Measurements from ENCODE around the gene DHX16.
A peak's percentile ranks its signal among the peaks of the same experiment; 100 is the strongest.
"Not testable (repeated sequence)": the region's sequence is repeated elsewhere in the genome, so short reads cannot be mapped to it uniquely, and the experiment has no call there.

Gene DHX16

GRCh38 chr6:30672445-30673253 lies at the start of gene DHX16:
Gene DHX16 (minus strand): TSS chr6:30673006. CDS start chr6:30672841, 165 bp downstream.
- peak; percentile 93 for DNase-seq

GRCh38 chr6:30722025-30722279 lies 49.1 kb upstream of the DHX16 start:
- DNase-seq: not testable (repeated sequence)

- peak; percentile 97 for DNase-seq
These were observed 48.6 kb upstream of the DHX16 start for GRCh38 chr6:30721198-30722024.

GRCh38 chr6:30720738-30721197 lies 48.0 kb upstream of the DHX16 start:
- DNase-seq: peak; percentile 67

GRCh38 chr6:30719791-30720737 lies 47.3 kb upstream of the DHX16 start, which contains the start of gene TUBB:
Gene TUBB (plus strand): TSS chr6:30720352. CDS start chr6:30720507, 155 bp downstream.
- DNase-seq: peak; percentile 97

GRCh38 chr6:30719356-30719755 lies 46.5 kb upstream of the DHX16 start:
- DNase-seq: no peak

- DNase-seq: not testable (repeated sequence)
These were observed 45.3 kb upstream of the DHX16 start for GRCh38 chr6:30717845-30718720.

- peak; percentile 99 for DNase-seq
These were observed 44.5 kb upstream of the DHX16 start, which contains the start of gene MDC1 for GRCh38 chr6:30717129-30717844. Gene MDC1 (minus strand): TSS chr6:30717281. CDS start chr6:30715175, 2,106 bp downstream.

GRCh38 chr6:30716879-30717128 lies 44.0 kb upstream of the DHX16 start:
- no peak for DNase-seq

- DNase-seq: no peak
These were observed 41.5 kb upstream of the DHX16 start for GRCh38 chr6:30714263-30714662.

- no peak for DNase-seq
These were observed 39.7 kb upstream of the DHX16 start for GRCh38 chr6:30712441-30712945.

- no peak for DNase-seq
These were observed 39.1 kb upstream of the DHX16 start for GRCh38 chr6:30711758-30712380.

GRCh38 chr6:30709101-30709868 lies 36.5 kb upstream of the DHX16 start:
- no peak for DNase-seq

GRCh38 chr6:30707281-30707850 lies 34.6 kb upstream of the DHX16 start:
- no peak for DNase-seq

- DNase-seq: no peak
These were observed 32.8 kb upstream of the DHX16 start for GRCh38 chr6:30705620-30706019.

- no peak for DNase-seq
These were observed 31.0 kb upstream of the DHX16 start for GRCh38 chr6:30703821-30704220.

- no peak for DNase-seq
These were observed 30.2 kb upstream of the DHX16 start for GRCh38 chr6:30703011-30703410.

- no peak for DNase-seq
These were observed 27.5 kb upstream of the DHX16 start for GRCh38 chr6:30700340-30700739.

- no peak for DNase-seq
These were observed 23.6 kb upstream of the DHX16 start for GRCh38 chr6:30696432-30696831.

All from CD4-positive, alpha-beta T cell treated with Interleukin-6 for 4 hours (primary cell).